IMR-90 (cell line): ENCODE results near the gene NOX3. TPM values are rescaled to one million over a fixed set of nuclear protein-coding genes. Genes with fewer than 3 reads are reported as not detected.

Experiments used
- ATAC-seq: fragments of 200-7000 bp; cut with Tn5 transposase; 2 replicates; pipeline ENCODE4 v1.9.1; 2020; ENCODE audit warnings: low read depth, mild to moderate bottlenecking, moderate library complexity
- BruUV-seq: library from RNA; stranded (reverse); fragments of 400-500 nt; replicated peaks from 2 replicates; lab custom pipeline; 2021; lab: Mats Ljungman, UMichigan
- CTCF ChIA-PET: fragments of 300-600 bp; formaldehyde crosslinking; extraction: SDS; loops from one replicate; lab custom pipeline; 2021; ENCODE audit warnings: antibody characterized with exemption; lab: Yijun Ruan, JAX
- POLR2A ChIA-PET: fragments of 300-600 bp; sonication (Branson Sonifier 250); formaldehyde crosslinking; loops from one replicate; lab custom pipeline; 2022; ENCODE audit warnings: antibody characterized with exemption; ENCODE audit not compliant: unreplicated experiment; lab: Charles Lee
- DNase-seq: peaks from one replicate; pipeline ENCODE4 v3.0.0; 2013
- H2AFZ ChIP-seq: replicated peaks from 2 replicates; pipeline ENCODE3; 2013; ENCODE audit warnings: low read length, mild to moderate bottlenecking; ENCODE audit not compliant: poor library complexity
- H2AK5ac ChIP-seq: 2 replicates; pipeline ENCODE4 v1.6.1; 2013; ENCODE audit warnings: low read depth, low read length, inconsistent platforms
- H2AK9ac ChIP-seq: replicated peaks from 2 replicates; pipeline ENCODE3; 2013; ENCODE audit warnings: mild to moderate bottlenecking, low read depth, low read length, moderate library complexity; ENCODE audit not compliant: poor library complexity
- H2BK120ac ChIP-seq: 2 replicates; pipeline ENCODE4 v1.6.1; 2013; ENCODE audit warnings: low read depth, low read length, inconsistent platforms
- H2BK15ac ChIP-seq: 3 replicates; pipeline ENCODE4 v1.6.1; 2013; ENCODE audit warnings: low read depth, low read length, inconsistent platforms
- H2BK20ac ChIP-seq: 2 replicates; pipeline ENCODE4 v1.6.1; 2013; ENCODE audit warnings: low read depth, mild to moderate bottlenecking, inconsistent platforms, low read length, moderate library complexity
- H2BK5ac ChIP-seq: 2 replicates; pipeline ENCODE4 v1.6.1; 2013; ENCODE audit warnings: mild to moderate bottlenecking, low read depth, low read length, inconsistent platforms; ENCODE audit not compliant: poor library complexity, severe bottlenecking
- H3K14ac ChIP-seq: replicated peaks from 2 replicates; pipeline ENCODE4 v1.6.1; 2013; ENCODE audit warnings: low read depth, low read length, inconsistent platforms
- H3K18ac ChIP-seq: 2 replicates; pipeline ENCODE4 v1.6.1; 2013; ENCODE audit warnings: low read depth, low read length, control low read depth
- H3K23ac ChIP-seq: 2 replicates; pipeline ENCODE4 v1.6.1; 2013; ENCODE audit warnings: low read depth, low read length, inconsistent platforms
- H3K27ac ChIP-seq: 2 replicates; pipeline ENCODE4 v1.5.1; 2013; ENCODE audit warnings: mild to moderate bottlenecking, control low read depth, low read length; ENCODE audit not compliant: insufficient read depth
- H3K27me3 ChIP-seq: 2 replicates; pipeline ENCODE4 v1.6.1; 2013; ENCODE audit warnings: low read length; ENCODE audit not compliant: control insufficient read depth, insufficient read depth
- H3K36me3 ChIP-seq: 2 replicates; pipeline ENCODE4 v1.6.1; 2013; ENCODE audit warnings: low read length, mixed read lengths; ENCODE audit not compliant: control insufficient read depth, insufficient read depth
- H3K4ac ChIP-seq: 2 replicates; pipeline ENCODE4 v1.6.1; 2013; ENCODE audit warnings: low read depth, low read length, inconsistent platforms
- H3K4me1 ChIP-seq: 2 replicates; pipeline ENCODE4 v1.6.1; 2013; ENCODE audit warnings: low read length, mixed read lengths; ENCODE audit not compliant: control insufficient read depth, insufficient read depth
- H3K4me2 ChIP-seq: 2 replicates; pipeline ENCODE4 v1.6.1; 2013; ENCODE audit warnings: low read depth, mild to moderate bottlenecking, control low read depth, low read length, moderate library complexity
- H3K4me3 ChIP-seq: 2 replicates; pipeline ENCODE4 v1.5.1; 2013; ENCODE audit warnings: low read depth, mild to moderate bottlenecking, control low read depth, low read length, moderate library complexity; ENCODE audit not compliant: insufficient read depth
- H3K56ac ChIP-seq: 2 replicates; pipeline ENCODE4 v1.6.1; 2013; ENCODE audit warnings: low read length, inconsistent platforms; ENCODE audit not compliant: insufficient read depth; ENCODE audit errors: extremely low read depth
- H3K79me1 ChIP-seq, 2 experiments: 2 replicates each; pipeline ENCODE4 v1.6.1; 2013; ENCODE audit warnings: low read length in 2 of 2, inconsistent platforms in 1 of 2, low read depth in 1 of 2
- H3K9ac ChIP-seq: 2 replicates; pipeline ENCODE4 v1.6.1; 2013; ENCODE audit warnings: low read depth, low read length, control low read depth
- H3K9me1 ChIP-seq: 2 replicates; pipeline ENCODE4 v1.6.1; 2013; ENCODE audit warnings: low read length, inconsistent platforms; ENCODE audit not compliant: insufficient read depth
- H3K9me3 ChIP-seq: 2 replicates; pipeline ENCODE4 v1.6.1; 2013; ENCODE audit warnings: low read length; ENCODE audit not compliant: control insufficient read depth, insufficient read depth
- H4K20me1 ChIP-seq: 2 replicates; pipeline ENCODE4 v1.6.1; 2013; ENCODE audit warnings: low read length, inconsistent platforms; ENCODE audit not compliant: insufficient read depth
- H4K5ac ChIP-seq: 2 replicates; pipeline ENCODE4 v1.6.1; 2013; ENCODE audit warnings: mild to moderate bottlenecking, low read depth, low read length, control low read depth
- H4K8ac ChIP-seq, 2 experiments: 2 replicates each; pipeline ENCODE4 v1.6.1; 2013; ENCODE audit warnings: low read depth in 2 of 2, low read length in 2 of 2, control low read depth in 1 of 2, inconsistent platforms in 1 of 2
- H4K91ac ChIP-seq: 2 replicates; pipeline ENCODE4 v1.6.1; 2013; ENCODE audit warnings: low read depth, low read length, inconsistent platforms; ENCODE audit not compliant: insufficient read depth
- CEBPB ChIP-seq: IDR thresholded peaks from 2 replicates; pipeline ENCODE4 v1.6.1; 2012; ENCODE audit warnings: low read depth, low read length, improper control_type of control experiment
- CHD1 ChIP-seq: IDR thresholded peaks from 2 replicates; pipeline ENCODE4 v1.6.1; 2012; ENCODE audit warnings: low read depth, low read length, improper control_type of control experiment
- CTCF ChIP-seq: conservative IDR thresholded peaks from 2 replicates; pipeline ENCODE4 v1.5.1; 2012; ENCODE audit warnings: mild to moderate bottlenecking, low read depth, low read length, improper control_type of control experiment
- ELK1 ChIP-seq: fragments of 150-350 bp; IDR thresholded peaks from 2 replicates; pipeline ENCODE4 v1.6.1; 2016; ENCODE audit warnings: low read depth, mild to moderate bottlenecking, low read length, moderate library complexity, borderline replicate concordance
- FOS ChIP-seq: fragments of 150-350 bp; IDR thresholded peaks from 2 replicates; pipeline ENCODE4 v1.6.1; 2016; ENCODE audit warnings: low read depth, low read length
- MAFK ChIP-seq: IDR thresholded peaks from 2 replicates; pipeline ENCODE4 v1.6.1; 2012; ENCODE audit warnings: low read depth, low read length, improper control_type of control experiment
- MAZ ChIP-seq: IDR thresholded peaks from 2 replicates; pipeline ENCODE4 v1.6.1; 2012; ENCODE audit warnings: low read depth, mild to moderate bottlenecking, low read length, improper control_type of control experiment, moderate library complexity, borderline replicate concordance
- MXI1 ChIP-seq: IDR thresholded peaks from 2 replicates; pipeline ENCODE4 v1.6.1; 2012; ENCODE audit warnings: low read depth, mild to moderate bottlenecking, low read length, moderate library complexity, borderline replicate concordance
- NFE2L2 ChIP-seq: fragments of 150-350 bp; IDR thresholded peaks from 2 replicates; pipeline ENCODE4 v1.6.1; 2016; ENCODE audit warnings: low read depth, mild to moderate bottlenecking, low read length
- POLR2A ChIP-seq: IDR thresholded peaks from 2 replicates; pipeline ENCODE4 v1.6.1; 2012; ENCODE audit warnings: mild to moderate bottlenecking, low read depth, low read length
- RAD21 ChIP-seq: IDR thresholded peaks from 2 replicates; pipeline ENCODE4 v1.6.1; 2012; ENCODE audit warnings: low read length, improper control_type of control experiment
- RCOR1 ChIP-seq: IDR thresholded peaks from 2 replicates; pipeline ENCODE4 v1.6.1; 2012; ENCODE audit warnings: mild to moderate bottlenecking, low read length, improper control_type of control experiment; ENCODE audit not compliant: insufficient replicate concordance
- RFX5 ChIP-seq: IDR thresholded peaks from 2 replicates; pipeline ENCODE4 v1.8.0; 2012; ENCODE audit warnings: low read depth, mild to moderate bottlenecking, low read length, moderate library complexity
- SMC3 ChIP-seq: fragments of 150-350 bp; IDR thresholded peaks from 2 replicates; pipeline ENCODE4 v1.6.1; 2016; ENCODE audit warnings: low read depth, mild to moderate bottlenecking, antibody characterized with exemption, low read length, moderate library complexity
- WGBS, 2 experiments: methylation state at CpG; one replicate each; pipeline versions ENCODE4 v1.1.5 to v1.1.7; 2013; ENCODE audit warnings: missing lambda C conversion rate in 2 of 2; ENCODE audit not compliant: insufficient read length in 1 of 2; ENCODE audit errors: extremely low coverage in 2 of 2; 5-methylcytosine and 5-hydroxymethylcytosine counted together
- dilution Hi-C: fragments of 300-500 bp; cut with HindIII; formaldehyde crosslinking; loops from one replicate; pipeline ENCODE4 v1.14.3; 2018; ENCODE audit warnings: low sequenced_read_pairs; ENCODE audit not compliant: unreplicated experiment
- in situ Hi-C: fragments of 300-500 bp; cut with MboI; formaldehyde crosslinking; loops from 3 replicates; pipeline ENCODE4 v1.14.3; 2019; ENCODE audit warnings: low sequenced_read_pairs, inconsistent platforms, mixed read lengths
- intact Hi-C: fragments of 100-400 bp; cut with micrococcal nuclease; formaldehyde crosslinking; loops from 2 replicates; pipeline ENCODE4 v1.10.0; 2022
- polyA plus RNA-seq, 3 experiments: library from polyadenylated mRNA; depleted of rRNA; stranded (reverse); fragments of >200 nt; gene quantifications; 2 replicates each; pipeline ENCODE4 v1.2.3, GENCODE V29; 2012; ENCODE audit warnings: low replicate concordance in 1 of 3
- total RNA-seq: library from RNA; depleted of rRNA; stranded (reverse); fragments of >200 nt; gene quantifications from 2 replicates; pipeline ENCODE4 v1.2.3, GENCODE V29; 2012
- TF ChIP-seq, protein P1 (sequence below): fragments of 150-350 bp; IDR thresholded peaks from 2 replicates; pipeline ENCODE4 v1.6.1; 2017; ENCODE audit warnings: mild to moderate bottlenecking, antibody characterized with exemption, low read length, low read depth

NOX3 gene
- total and polyA plus RNA-seq, 2 of the 4 experiments (the other 2 are of a cell fraction): not detected

DNA sequence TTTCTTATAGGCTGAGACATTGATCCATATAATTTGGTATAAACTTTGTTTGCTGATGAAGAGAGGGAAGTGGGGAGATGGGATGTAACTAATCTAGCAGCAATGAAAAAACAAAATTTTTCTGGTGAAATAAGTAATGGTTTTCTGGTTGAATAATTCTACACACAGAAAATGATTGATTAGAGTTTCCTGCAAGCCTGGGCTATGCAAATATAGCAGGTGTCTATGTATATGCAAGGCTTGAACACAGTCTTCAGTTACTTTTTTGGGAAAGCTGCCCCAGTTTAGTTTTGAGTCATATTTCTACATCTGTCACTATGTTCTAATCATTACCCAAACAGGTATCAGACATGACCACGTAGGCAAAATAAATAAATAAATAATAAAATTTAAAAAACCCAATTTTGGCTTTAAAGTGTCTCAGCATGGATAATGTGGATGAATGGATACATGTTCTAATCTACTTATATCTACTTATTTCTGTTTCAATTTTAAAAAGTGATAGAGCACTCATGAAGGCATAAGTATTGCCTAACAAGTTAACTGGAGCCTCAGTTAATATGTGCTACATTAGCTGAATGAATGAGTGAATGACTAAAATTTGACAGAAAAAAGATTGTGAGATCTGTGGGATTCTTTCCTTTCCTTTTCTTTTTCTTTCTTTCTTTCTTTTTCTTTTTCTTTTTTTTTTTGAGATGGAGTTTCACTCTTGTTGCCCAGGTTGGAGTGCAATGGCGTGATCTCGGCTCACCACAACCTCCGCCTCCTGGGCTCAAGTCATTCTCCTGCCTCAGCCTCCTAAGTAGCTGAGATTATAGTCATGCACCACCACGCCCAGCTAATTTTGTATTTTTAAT, 104.1 kb downstream of the NOX3 start:
- no peak overlapping the region for H2BK5ac ChIP-seq
- no TSS peak for BruUV-seq
- intact Hi-C loops: no loop called here

More for the DNA sequence above, 104.1 kb downstream of the NOX3 start:
- Histone ChIP-seq H4K8ac (no peak overlapping the region), H2BK15ac (no peak overlapping the region), H3K4ac (no peak overlapping the region), H2AK5ac (no peak overlapping the region), H3K14ac (no peak overlapping the region), H2BK20ac (no peak overlapping the region), H3K79me1 (no peaks in the 10 kb centered on the region), H3K9me3 (peaks cover 7% of the 10 kb centered on the region), H4K20me1 (no peaks in the 10 kb centered on the region), H3K4me2 (no peak overlapping the region), H2BK120ac (no peak overlapping the region), H3K4me3 (no peak overlapping the region), H3K27me3 (no peaks in the 10 kb centered on the region), H3K27ac (no peak overlapping the region), H2AFZ (no peak overlapping the region), H3K4me1 (0 out of 2 replicates have a peak, but pooled peaks cover 2% of the 10 kb centered on the region), H4K91ac (no peak overlapping the region), H3K18ac (no peak overlapping the region), H3K36me3 (no peaks in the 10 kb centered on the region), H2AK9ac (no peak overlapping the region), H3K9me1 (0 out of 2 replicates have a peak, but pooled peaks cover 2% of the 10 kb centered on the region), H3K56ac (no peak overlapping the region), H3K9ac (no peak overlapping the region), H3K23ac (no peak overlapping the region), H4K5ac (no peak overlapping the region)
- ChIA-PET CTCF (interaction anchor here (1.2 kb wide), 1 partner anchor 144 kb away, joined by 3 read pairs; no protein-coding TSS in a partner anchor), POLR2A (no interaction called here)
- in situ Hi-C loops: no loop called here
- no CpG with 5 or more reads among the region's 5 CpGs for WGBS, 2 experiments
- ATAC-seq (no peak), DNase-seq (no peak)
- dilution Hi-C loops: no loop called here
- TF ChIP-seq CEBPB (no peak), RCOR1 (no peak), NFE2L2 (no peak), RFX5 (no peak), POLR2A (no peak), SMC3 (no peak), MAFK (no peak), FOS (no peak), ELK1 (no peak), RAD21 (no peak), MXI1 (no peak), MAZ (no peak), CHD1 (no peak), CTCF (no peak)
- TF ChIP-seq, protein P1, sequence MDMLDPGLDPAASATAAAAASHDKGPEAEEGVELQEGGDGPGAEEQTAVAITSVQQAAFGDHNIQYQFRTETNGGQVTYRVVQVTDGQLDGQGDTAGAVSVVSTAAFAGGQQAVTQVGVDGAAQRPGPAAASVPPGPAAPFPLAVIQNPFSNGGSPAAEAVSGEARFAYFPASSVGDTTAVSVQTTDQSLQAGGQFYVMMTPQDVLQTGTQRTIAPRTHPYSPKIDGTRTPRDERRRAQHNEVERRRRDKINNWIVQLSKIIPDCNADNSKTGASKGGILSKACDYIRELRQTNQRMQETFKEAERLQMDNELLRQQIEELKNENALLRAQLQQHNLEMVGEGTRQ: no peak
